ENCODE results near the gene GRAMD2A. TPM values are rescaled to one million over a fixed set of nuclear protein-coding genes. Genes with fewer than 3 reads are reported as not detected.

The GRAMD2A gene
- total RNA-seq, 3 donors from 2014 or later = 0.98 to 8.0 (median 2.5) TPM

DNA sequence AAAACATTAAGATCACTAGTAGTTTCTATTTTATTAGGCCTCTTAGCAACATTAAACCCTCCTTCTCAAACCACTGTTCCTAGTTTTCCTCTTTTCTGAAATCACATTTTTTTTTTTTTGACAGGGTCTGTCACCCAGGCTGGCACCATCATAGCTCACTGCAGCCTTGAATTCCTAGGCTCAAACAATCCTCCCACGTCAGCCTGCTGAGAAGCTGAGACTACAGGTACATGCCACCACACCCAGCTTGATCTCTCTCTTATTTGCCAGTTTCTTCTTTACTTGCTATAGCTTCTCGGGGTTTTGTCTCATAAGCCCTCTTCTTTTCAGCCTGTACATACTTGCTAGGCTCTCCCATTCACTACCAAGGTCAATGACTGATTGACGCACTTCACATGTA lies 51.4 kb downstream of the GRAMD2A start:
- H3K4me1 ChIP-seq (ENCODE audit: low read depth) = peaks cover 8% of the 10 kb centered on the region
- intact Hi-C loops (cut with DNase I, micrococcal nuclease) = no loop called here
- H3K9me3 ChIP-seq = no peaks in the 10 kb centered on the region
- DNase-seq = no peak
- H3K4me3 ChIP-seq = no peak overlapping the region
- H3K36me3 ChIP-seq (ENCODE audit: low read depth) = no peaks in the 10 kb centered on the region
- TF ChIP-seq, protein P1, sequence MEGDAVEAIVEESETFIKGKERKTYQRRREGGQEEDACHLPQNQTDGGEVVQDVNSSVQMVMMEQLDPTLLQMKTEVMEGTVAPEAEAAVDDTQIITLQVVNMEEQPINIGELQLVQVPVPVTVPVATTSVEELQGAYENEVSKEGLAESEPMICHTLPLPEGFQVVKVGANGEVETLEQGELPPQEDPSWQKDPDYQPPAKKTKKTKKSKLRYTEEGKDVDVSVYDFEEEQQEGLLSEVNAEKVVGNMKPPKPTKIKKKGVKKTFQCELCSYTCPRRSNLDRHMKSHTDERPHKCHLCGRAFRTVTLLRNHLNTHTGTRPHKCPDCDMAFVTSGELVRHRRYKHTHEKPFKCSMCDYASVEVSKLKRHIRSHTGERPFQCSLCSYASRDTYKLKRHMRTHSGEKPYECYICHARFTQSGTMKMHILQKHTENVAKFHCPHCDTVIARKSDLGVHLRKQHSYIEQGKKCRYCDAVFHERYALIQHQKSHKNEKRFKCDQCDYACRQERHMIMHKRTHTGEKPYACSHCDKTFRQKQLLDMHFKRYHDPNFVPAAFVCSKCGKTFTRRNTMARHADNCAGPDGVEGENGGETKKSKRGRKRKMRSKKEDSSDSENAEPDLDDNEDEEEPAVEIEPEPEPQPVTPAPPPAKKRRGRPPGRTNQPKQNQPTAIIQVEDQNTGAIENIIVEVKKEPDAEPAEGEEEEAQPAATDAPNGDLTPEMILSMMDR (IDR thresholded peaks at IDR 0.05) = no peak
- no peak for ATAC-seq

DNA sequence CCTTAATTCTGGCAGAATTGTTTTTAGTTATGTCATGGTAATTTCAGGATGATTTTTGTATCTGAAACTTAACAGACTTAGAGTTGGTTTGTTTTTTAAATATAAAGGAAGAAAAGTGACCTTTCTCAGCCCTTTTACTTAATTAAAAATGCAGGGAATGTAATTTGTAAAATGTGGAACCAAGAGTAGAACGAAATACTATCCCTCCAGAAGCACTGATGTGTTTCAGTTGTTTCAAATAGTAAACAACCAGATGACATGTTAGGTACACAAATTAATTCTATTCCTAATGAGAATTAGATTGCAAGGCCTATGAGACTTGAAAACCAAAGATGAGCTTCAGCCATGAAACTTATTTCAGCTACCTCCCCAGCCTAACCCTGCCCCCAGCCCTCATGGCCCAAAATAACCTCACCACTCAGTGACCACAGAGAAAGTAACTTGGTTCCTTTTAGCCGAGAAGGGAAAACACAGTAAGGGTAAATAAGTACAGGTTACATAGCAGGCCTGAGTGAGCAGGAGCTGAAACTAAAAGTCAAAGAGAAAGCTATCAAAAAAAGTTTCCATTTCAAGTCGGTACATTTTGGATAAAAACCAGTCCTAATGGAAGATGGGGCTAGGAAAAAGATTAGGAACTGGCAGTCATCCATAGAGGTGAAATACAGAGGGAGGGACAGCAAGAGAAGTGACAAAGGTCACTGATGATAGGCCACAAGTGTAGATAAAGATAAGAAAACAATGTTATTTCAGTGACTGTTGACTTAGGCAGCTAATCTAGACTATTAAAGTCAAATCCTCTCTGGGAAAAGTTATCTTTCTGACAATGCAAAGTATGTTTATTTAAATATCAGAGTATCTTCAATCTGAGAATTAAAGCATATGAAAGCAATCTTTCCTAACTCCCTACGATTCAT lies 56.2 kb downstream of the GRAMD2A start:
- Histone ChIP-seq H3K4me3 (no peak overlapping the region), H3K36me3 (ENCODE audit: low read depth) (no peaks in the 10 kb centered on the region), H3K9me3 (no peaks in the 10 kb centered on the region), H3K4me1 (ENCODE audit: low read depth) (peaks cover 15% of the 10 kb centered on the region)
- intact Hi-C loops (cut with DNase I, micrococcal nuclease) = no loop called here
- peak; percentile 86 for ATAC-seq
- no peak for DNase-seq
- TF ChIP-seq, protein P1 (IDR thresholded peaks at IDR 0.05) = no peak

DNA sequence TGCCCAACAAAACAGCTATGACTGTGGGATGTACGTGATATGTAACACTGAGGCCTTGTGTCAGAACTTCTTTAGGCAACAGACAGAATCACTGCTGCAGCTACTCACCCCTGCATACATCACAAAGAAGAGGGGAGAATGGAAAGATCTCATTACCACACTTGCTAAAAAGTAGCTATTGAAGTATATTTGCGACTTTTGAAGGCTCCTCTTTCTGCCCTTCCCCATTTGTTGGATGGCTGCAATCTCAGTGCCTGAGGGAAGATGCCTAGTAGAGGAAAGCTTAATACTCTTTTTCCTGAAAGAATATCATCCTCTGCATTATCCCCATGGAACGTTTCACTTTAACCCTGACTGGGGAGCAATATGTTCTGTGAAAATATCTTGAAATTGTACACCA lies 57.5 kb downstream of the GRAMD2A start:
- Histone ChIP-seq H3K9me3 (no peaks in the 10 kb centered on the region), H3K36me3 (ENCODE audit: low read depth) (no peaks in the 10 kb centered on the region), H3K4me3 (no peak overlapping the region), H3K4me1 (ENCODE audit: low read depth) (peaks cover 19% of the 10 kb centered on the region)
- DNase-seq = no peak
- no peak for ATAC-seq
- intact Hi-C loops (cut with DNase I, micrococcal nuclease) = no loop called here
- TF ChIP-seq, protein P1 (IDR thresholded peaks at IDR 0.05) = no peak

DNA sequence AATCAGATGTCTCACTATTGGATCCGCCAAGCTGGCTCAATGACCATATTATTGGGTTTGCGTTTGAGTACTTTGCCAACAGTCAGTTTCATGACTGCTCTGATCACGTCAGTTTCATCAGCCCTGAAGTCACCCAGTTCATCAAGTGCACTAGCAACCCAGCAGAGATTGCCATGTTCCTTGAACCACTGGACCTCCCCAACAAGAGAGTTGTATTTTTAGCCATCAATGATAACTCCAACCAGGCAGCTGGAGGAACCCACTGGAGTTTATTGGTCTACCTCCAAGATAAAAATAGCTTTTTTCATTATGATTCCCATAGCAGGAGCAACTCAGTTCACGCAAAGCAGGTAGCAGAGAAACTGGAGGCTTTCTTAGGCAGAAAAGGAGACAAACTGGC lies 57.9 kb downstream of the GRAMD2A start:
- TF ChIP-seq, protein P1 (IDR thresholded peaks at IDR 0.05) = no peak
- Histone ChIP-seq H3K4me1 (ENCODE audit: low read depth) (peaks cover 19% of the 10 kb centered on the region), H3K4me3 (no peak overlapping the region), H3K9me3 (no peaks in the 10 kb centered on the region), H3K36me3 (ENCODE audit: low read depth) (no peaks in the 10 kb centered on the region)
- ATAC-seq = no peak
- DNase-seq = no peak
- intact Hi-C loops (cut with DNase I, micrococcal nuclease) = no loop called here

DNA sequence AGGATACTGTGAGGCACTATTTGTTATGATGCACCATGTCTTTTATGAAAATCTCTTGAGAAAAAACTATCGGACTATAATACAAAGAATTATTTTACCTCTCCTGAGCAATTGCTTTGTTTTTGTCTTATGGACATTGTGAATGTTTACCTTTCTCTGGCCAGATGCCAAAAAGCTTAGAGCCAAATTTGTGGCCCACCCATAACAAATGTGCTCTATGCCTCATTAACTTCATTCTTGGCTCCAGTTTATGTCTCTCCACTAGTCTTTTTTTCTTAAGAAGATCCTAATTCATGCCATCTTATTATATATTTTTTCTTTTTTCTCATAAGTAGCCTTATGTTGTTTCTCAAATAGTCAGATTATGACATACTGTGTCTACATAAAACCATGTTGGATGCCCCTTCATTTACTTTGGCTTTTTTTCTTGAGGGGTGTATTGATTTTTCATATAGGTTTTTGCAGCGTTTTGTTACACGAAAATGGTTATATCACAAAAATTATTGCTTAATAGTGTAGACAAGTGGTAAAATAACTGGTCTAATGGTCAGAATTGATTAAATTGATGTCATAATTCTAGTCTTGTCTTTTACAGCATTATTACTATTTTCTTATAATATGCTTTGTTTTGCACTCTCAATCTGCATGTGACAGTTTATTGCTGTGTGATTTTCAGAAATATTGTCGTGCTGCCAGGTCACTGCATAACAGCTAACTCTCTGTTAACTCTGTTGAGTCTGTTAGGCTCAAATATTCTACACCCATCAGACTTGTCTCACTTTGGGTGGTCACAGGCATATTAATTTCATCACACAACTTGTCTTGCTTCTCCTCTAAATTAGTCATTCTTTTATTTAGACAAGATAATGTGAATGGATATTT lies 61.2 kb downstream of the GRAMD2A start:
- ATAC-seq (no peak), DNase-seq (no peak)
- Histone ChIP-seq H3K4me1 (ENCODE audit: low read depth) (peaks cover 11% of the 10 kb centered on the region), H3K4me3 (no peak overlapping the region), H3K36me3 (ENCODE audit: low read depth) (no peaks in the 10 kb centered on the region), H3K9me3 (no peaks in the 10 kb centered on the region)
- TF ChIP-seq, protein P1 (IDR thresholded peaks at IDR 0.05) = no peak
- intact Hi-C loops (cut with DNase I, micrococcal nuclease) = no loop called here

Data from mucosa of descending colon (tissue), 3 donors.